Endothelial cell of umbilical vein (primary cell): ENCODE data around the gene ADORA2A. TPM values are rescaled to one million over a fixed set of nuclear protein-coding genes. Genes with fewer than 3 reads are reported as not detected.

Source experiments
- BruUV-seq: library from RNA; stranded (reverse); fragments of 400-500 nt; replicated peaks from 2 replicates; lab custom pipeline; 2021; lab: Mats Ljungman, UMichigan
- CTCF ChIA-PET: fragments of 300-600, 350-600 bp; sonication (Branson Sonifier 250); formaldehyde crosslinking; loops from one replicate; lab custom pipeline; 2021; ENCODE audit warnings: antibody characterized with exemption, inconsistent platforms; lab: Charles Lee
- POLR2A ChIA-PET: fragments of 300-600, 350-600 bp; sonication (Branson Sonifier 250); formaldehyde crosslinking; loops from one replicate; lab custom pipeline; 2021; ENCODE audit warnings: antibody characterized with exemption, inconsistent platforms; lab: Charles Lee
- DNase-seq: peaks from one replicate; pipeline ENCODE4 v3.0.0-alpha.2; 2011; ENCODE audit warnings: low read depth, low spot score
- FAIRE-seq: peaks from 2 replicates; lab custom pipeline; 2011; peaks lifted over from hg19 to GRCh38; lab: Jason Lieb, UNC
- H2AFZ ChIP-seq: 2 replicates; pipeline ENCODE4 v1.6.0; 2012; ENCODE audit warnings: low read depth, low read length, control low read depth, inconsistent platforms
- H3K27ac ChIP-seq: 2 replicates; pipeline ENCODE4 v1.5.1; 2011; ENCODE audit warnings: low read depth, mild to moderate bottlenecking, control low read depth, low read length, moderate library complexity; ENCODE audit not compliant: insufficient read depth
- H3K27me3 ChIP-seq, 2 experiments: 2 replicates each; pipeline versions ENCODE4 v1.6.0 to v1.6.1; 2011; ENCODE audit warnings: low read length in 2 of 2, mixed read lengths in 1 of 2; ENCODE audit not compliant: control insufficient read depth in 2 of 2, insufficient read depth in 2 of 2
- H3K36me3 ChIP-seq, 2 experiments: 2 replicates in 1 of 2; 3 replicates in 1 of 2; pipeline ENCODE4 v1.5.1; 2011; ENCODE audit warnings: low read length in 2 of 2, mild to moderate bottlenecking in 1 of 2, moderate library complexity in 1 of 2; ENCODE audit not compliant: control insufficient read depth in 2 of 2, insufficient read depth in 2 of 2; ENCODE audit errors: extremely low read depth in 1 of 2
- H3K4me1 ChIP-seq: 3 replicates; pipeline ENCODE4 v1.5.1; 2011; ENCODE audit warnings: mild to moderate bottlenecking, low read length; ENCODE audit not compliant: control insufficient read depth, insufficient read depth; ENCODE audit errors: extremely low read depth
- H3K4me2 ChIP-seq: 2 replicates; pipeline ENCODE4 v1.6.1; 2011; ENCODE audit warnings: low read length, control low read depth, mixed read lengths; ENCODE audit not compliant: insufficient read depth
- H3K4me3 ChIP-seq, 3 experiments: fragments of 200-600 bp in 1 of 3; sonication (generic), shearing (Covaris generic) in 1 of 3; replicated peaks in 1 of 3; 2 replicates each; pipeline ENCODE4 v1.5.1; 2011 to 2016; ENCODE audit warnings: control low read depth in 3 of 3, low read length in 3 of 3, mild to moderate bottlenecking in 2 of 3, inconsistent platforms in 1 of 3, low read depth in 1 of 3, moderate library complexity in 1 of 3; ENCODE audit not compliant: insufficient read depth in 1 of 3
- H3K79me2 ChIP-seq: 2 replicates; pipeline ENCODE4 v1.6.0; 2012; ENCODE audit warnings: low read length, inconsistent platforms; ENCODE audit not compliant: control insufficient read depth, insufficient read depth
- H3K9ac ChIP-seq: replicated peaks from 2 replicates; pipeline ENCODE3; 2011; ENCODE audit warnings: low read length, control low read depth; ENCODE audit not compliant: insufficient read depth; ENCODE audit errors: extremely low read depth
- H3K9me1 ChIP-seq: replicated peaks from 3 replicates; pipeline ENCODE4 v1.6.0; 2011; ENCODE audit warnings: mild to moderate bottlenecking, low read length; ENCODE audit not compliant: control insufficient read depth, insufficient read depth; ENCODE audit errors: extremely low read depth
- H3K9me3 ChIP-seq: replicated peaks from 2 replicates; pipeline ENCODE4 v1.5.1; 2012; ENCODE audit warnings: low read length, inconsistent platforms; ENCODE audit not compliant: control insufficient read depth, insufficient read depth
- H4K20me1 ChIP-seq: replicated peaks from 2 replicates; pipeline ENCODE3; 2011; ENCODE audit warnings: mild to moderate bottlenecking, low read length; ENCODE audit not compliant: control insufficient read depth, insufficient read depth; ENCODE audit errors: extremely low read depth
- CTCF ChIP-seq, 2 donors: IDR thresholded peaks; 1 replicate in 1 of 2; 2 replicates in 1 of 2; pipeline ENCODE4 v1.5.1; 2011; ENCODE audit warnings: low read length in 2 of 2, mild to moderate bottlenecking in 2 of 2, moderate library complexity in 2 of 2, control low read depth in 1 of 2, inconsistent platforms in 1 of 2, low read depth in 1 of 2; ENCODE audit not compliant: insufficient read depth in 1 of 2; ENCODE audit errors: extremely low read depth in 1 of 2
- EZH2 ChIP-seq: IDR thresholded peaks from 2 replicates; pipeline ENCODE4 v1.6.1; 2012; ENCODE audit warnings: borderline replicate concordance, low read depth, mild to moderate bottlenecking, moderate library complexity, low read length, inconsistent platforms; ENCODE audit not compliant: severe bottlenecking
- FOS ChIP-seq: IDR thresholded peaks from 2 replicates; pipeline ENCODE4 v1.6.1; 2011; ENCODE audit warnings: mild to moderate bottlenecking, low read length, moderate library complexity, borderline replicate concordance; ENCODE audit not compliant: insufficient read depth
- GATA2 ChIP-seq: IDR thresholded peaks from 2 replicates; pipeline ENCODE4 v1.7.0; 2011; ENCODE audit warnings: low read depth, mild to moderate bottlenecking, moderate library complexity, mixed read lengths, low read length; ENCODE audit not compliant: insufficient read length, insufficient read depth
- JUN ChIP-seq: IDR thresholded peaks from 2 replicates; pipeline ENCODE4 v1.6.1; 2011; ENCODE audit warnings: borderline replicate concordance, low read depth; ENCODE audit not compliant: insufficient read length, insufficient read depth
- MAX ChIP-seq: IDR thresholded peaks from 2 replicates; pipeline ENCODE4 v1.6.1; 2011; ENCODE audit not compliant: insufficient read depth, insufficient read length
- POLR2A ChIP-seq: IDR thresholded peaks from 2 replicates; pipeline ENCODE4 v1.6.1; 2012; ENCODE audit warnings: low read depth, mild to moderate bottlenecking, control low read depth, low read length
- POLR2AphosphoS5 ChIP-seq: IDR thresholded peaks from 2 replicates; pipeline ENCODE4 v1.6.1; 2012; ENCODE audit warnings: low read depth, mild to moderate bottlenecking, control low read depth, low read length, moderate library complexity; ENCODE audit not compliant: insufficient read depth
- dilution Hi-C: fragments of 300-500 bp; cut with MboI; formaldehyde crosslinking; loops from one replicate; pipeline ENCODE4 v1.15.0; 2019; ENCODE audit warnings: low sequenced_read_pairs; ENCODE audit not compliant: extremely low pct_ligation_motif_present
- intact Hi-C: fragments of 100-400 bp; cut with micrococcal nuclease; formaldehyde crosslinking; loops from one replicate; pipeline ENCODE4 v1.10.0; 2022
- polyA plus RNA-seq, 4 experiments: library from polyadenylated mRNA; depleted of rRNA in 3 of 4; stranded (reverse) in 3 of 4; unstranded in 1 of 4; fragments of >200 nt; gene quantifications; 2 replicates each; pipeline versions ENCODE4 v1.2.1 to v1.2.3, GENCODE V29; 2011 to 2012; ENCODE audit warnings: missing spikeins in 1 of 4
- total RNA-seq: library from RNA; stranded (reverse); gene quantifications from 2 replicates; pipeline ENCODE4 v1.2.3, GENCODE V29; 2021

The ADORA2A gene
- total and polyA plus RNA-seq, 2 donors (not counting 3 experiments of a cell fraction or from before 2014, with no cell fraction given), result 20.0 to 33.1 TPM

GRCh38 chr22:24481641-24482040, 54.2 kb downstream of the ADORA2A start:
- H3K27me3 ChIP-seq, result no peaks in the 10 kb centered on the region
- no peak overlapping the region for H3K4me2 ChIP-seq
- dilution Hi-C loops (no loop called here), intact Hi-C loops (no loop called here)
- ChIA-PET POLR2A (no interaction called here), CTCF (interaction anchor here (0.7 to 1.4 kb wide), 2 partner anchors 16 to 48 kb away, joined by 3 to 4 read pairs; no protein-coding TSS in a partner anchor)
- peaks cover 32% of the 10 kb centered on the region for H3K4me1 ChIP-seq
- no peaks in the 10 kb centered on the region for H3K79me2 ChIP-seq
- H3K27ac ChIP-seq, result no peak overlapping the region
- H3K9me3 ChIP-seq, result no peaks in the 10 kb centered on the region
- DNase-seq (no peak), FAIRE-seq (no peak)
- H3K9ac ChIP-seq, result no peak overlapping the region
- H3K9me1 ChIP-seq, result no peaks in the 10 kb centered on the region
- H4K20me1 ChIP-seq, result no peaks in the 10 kb centered on the region
- no peaks in the 10 kb centered on the region for H3K36me3 ChIP-seq
- BruUV-seq, result no TSS peak
- TF ChIP-seq MAX (no peak), FOS (no peak), POLR2AphosphoS5 (no peak), CTCF (IDR thresholded peaks at IDR 0.05; ENCODE audit: extremely low read depth in 1 of 2, insufficient read depth in 1 of 2, low read depth in 1 of 2, low read length in 2 of 2) (no peak), POLR2A (no peak)
- no peak overlapping the region for H3K4me3 ChIP-seq
- H2AFZ ChIP-seq, result no peak overlapping the region

DNA sequence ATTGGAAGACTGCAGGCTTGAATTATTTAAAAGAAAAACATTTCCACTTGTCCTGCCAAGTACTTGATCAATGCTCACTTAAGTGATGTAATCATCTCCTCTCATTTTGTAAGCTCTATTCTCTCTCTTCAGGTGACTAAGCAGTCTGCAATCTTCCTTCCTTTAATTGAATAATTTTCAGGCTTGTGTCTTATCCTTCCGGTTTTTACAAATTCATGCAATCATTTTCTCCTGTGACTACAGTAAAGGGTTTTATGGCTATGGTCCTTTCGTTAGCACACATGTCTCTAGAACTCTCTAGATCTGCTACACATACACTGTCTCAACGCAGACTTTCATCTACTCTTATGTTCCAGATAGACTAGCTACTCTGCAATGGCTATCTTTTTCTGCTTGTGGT, 55.2 kb downstream of the ADORA2A start:
- peak; percentile 69 for TF ChIP-seq FOS
- no peak for TF ChIP-seq EZH2
- peak; percentile 8 for TF ChIP-seq GATA2
- TF ChIP-seq POLR2A, result no peak
- no peak for TF ChIP-seq MAX
- peak; percentile 38 for TF ChIP-seq JUN
- Histone ChIP-seq H3K36me3 (no peaks in the 10 kb centered on the region), H3K9ac (no peak overlapping the region), H3K4me2 (peak overlapping the region; percentile 79), H3K4me3 (peak overlapping the region in 1 of 3 experiments; percentile 10), H4K20me1 (no peaks in the 10 kb centered on the region), H3K4me1 (peaks cover 38% of the 10 kb centered on the region), H2AFZ (no peak overlapping the region), H3K27ac (peak overlapping the region; percentile 19), H3K79me2 (no peaks in the 10 kb centered on the region), H3K27me3 (no peaks in the 10 kb centered on the region), H3K9me1 (no peaks in the 10 kb centered on the region), H3K9me3 (no peaks in the 10 kb centered on the region)
- CTCF ChIA-PET, result interaction anchor here (0.9 to 1.6 kb wide), 8 partner anchors 9 to 59 kb away, joined by 3 to 6 read pairs (median 4); no protein-coding TSS in a partner anchor
- FAIRE-seq (peak; percentile 85), DNase-seq (peak; percentile 67)
- dilution Hi-C loops (no loop called here), intact Hi-C loops (no loop called here)
- no TSS peak for BruUV-seq
- POLR2A ChIA-PET, result no interaction called here
